Breast epithelium (tissue), 4 donors: ENCODE measurements around the gene ENO1. TPM values are rescaled to one million over a fixed set of nuclear protein-coding genes. Genes with fewer than 3 reads are reported as not detected.
"Not testable (repeated sequence)": the region's sequence is repeated elsewhere in the genome, so short reads cannot be mapped to it uniquely, and the experiment has no call there.

ENCODE experiments used
- DNase-seq, 2 donors: peaks; one replicate each; pipeline ENCODE4 v3.0.0-alpha.2; 2019; ENCODE audit warnings: low spot score in 2 of 2
- H3K27ac ChIP-seq, 2 donors: fragments of 200-600 bp; sonication (generic) in 1 of 2; one replicate each; pipeline ENCODE4 v1.5.1; 2016 to 2019; ENCODE audit warnings: mild to moderate bottlenecking in 1 of 2
- H3K27me3 ChIP-seq, 2 donors: fragments of 200-600 bp; sonication (generic) in 1 of 2; one replicate each; pipeline versions ENCODE4 v1.5.1 to v1.6.0; 2017 to 2019; ENCODE audit warnings: control low read depth in 1 of 2, mild to moderate bottlenecking in 1 of 2
- H3K36me3 ChIP-seq: fragments of 200-600 bp; one replicate; pipeline ENCODE4 v1.5.1; 2019
- H3K4me1 ChIP-seq, 2 donors: fragments of 200-600 bp; sonication (generic); one replicate each; pipeline ENCODE4 v1.5.1; 2016 to 2019; ENCODE audit warnings: control low read depth in 1 of 2
- H3K4me3 ChIP-seq, 3 donors: fragments of 200-600 bp; sonication (generic); 1 replicate in 2 of 3; 2 replicates in 1 of 3; pipeline ENCODE4 v1.5.1; 2016 to 2019; ENCODE audit warnings: mild to moderate bottlenecking in 3 of 3, moderate library complexity in 2 of 3
- H3K9me3 ChIP-seq, 2 donors: fragments of 200-600 bp; sonication (generic) in 1 of 2; one replicate each; pipeline ENCODE4 v1.5.1; 2016 to 2019; ENCODE audit warnings: control low read depth in 1 of 2
- CTCF ChIP-seq, 3 donors: fragments of 450-650 bp; IDR thresholded peaks; one replicate each; pipeline ENCODE4 v1.5.1; 2016 to 2017; ENCODE audit warnings: antibody characterized with exemption in 3 of 3, mild to moderate bottlenecking in 3 of 3, moderate library complexity in 3 of 3
- POLR2A ChIP-seq: fragments of 450-650 bp; IDR thresholded peaks from one replicate; pipeline ENCODE4 v1.6.1; 2016; ENCODE audit warnings: antibody characterized with exemption, mild to moderate bottlenecking, moderate library complexity
- POLR2AphosphoS5 ChIP-seq, 3 donors: sonication (generic); formaldehyde crosslinking; IDR thresholded peaks; one replicate each; pipeline ENCODE4 v1.6.1; 2017; ENCODE audit warnings: antibody characterized with exemption in 3 of 3
- intact Hi-C: fragments of 100-400 bp; cut with DNase I; formaldehyde crosslinking; loops from one replicate; pipeline ENCODE4 v1.15.1; 2023; ENCODE audit warnings: low total_unique reads
- total RNA-seq, 3 donors: library from RNA; depleted of rRNA; stranded (reverse); fragments of >200 nt; gene quantifications; one replicate each; pipeline ENCODE4 v1.1.0, GENCODE V29; 2016

Gene ENO1
- total RNA-seq, 3 donors from 2014 or later: 400 to 717 (median 589) TPM

GRCh38 chr1:8822373-8823294 is 55.9 kb downstream of the ENO1 start:
- Histone ChIP-seq H3K4me1 (no peaks in the 10 kb centered on the region), H3K36me3 (no peaks in the 10 kb centered on the region), H3K9me3 (no peaks in the 10 kb centered on the region), H3K4me3 (no peak overlapping the region), H3K27ac (peak overlapping the region; percentile 45 to 55), H3K27me3 (no peaks in the 10 kb centered on the region)
- no peak for DNase-seq
- peak in 1 of 3 donors; percentile 24 for TF ChIP-seq POLR2AphosphoS5 (IDR thresholded peaks at IDR 0.05)
- no peak for TF ChIP-seq POLR2A
- intact Hi-C loops: no loop called here

GRCh38 chr1:8821084-8821483 is 57.4 kb downstream of the ENO1 start:
- H3K9me3 ChIP-seq: no peaks in the 10 kb centered on the region
- H3K27ac ChIP-seq: no peak overlapping the region
- no peak for DNase-seq
- H3K4me1 ChIP-seq: no peaks in the 10 kb centered on the region
- H3K4me3 ChIP-seq: no peak overlapping the region
- no peaks in the 10 kb centered on the region for H3K27me3 ChIP-seq
- no peaks in the 10 kb centered on the region for H3K36me3 ChIP-seq
- TF ChIP-seq POLR2A: no peak
- TF ChIP-seq POLR2AphosphoS5 (IDR thresholded peaks at IDR 0.05): no peak
- no peak for TF ChIP-seq CTCF (IDR thresholded peaks at IDR 0.05)
- intact Hi-C loops: no loop called here

GRCh38 chr1:8818789-8819188 is 59.7 kb downstream of the ENO1 start:
- intact Hi-C loops, H3K4me3 ChIP-seq, H3K9me3 ChIP-seq, H3K36me3 ChIP-seq, DNase-seq, H3K27me3 ChIP-seq: not testable (repeated sequence)
- Histone ChIP-seq H3K4me1 (peaks cover 0 to 10% of the 10 kb centered on the region in 2 donors), H3K27ac (peak overlapping the region; percentile 98)

- intact Hi-C loops: no loop called here
- no peaks in the 10 kb centered on the region for H3K27me3 ChIP-seq
- H3K4me3 ChIP-seq: peak overlapping the region; percentile 70 to 90 (median 83)
- no peaks in the 10 kb centered on the region for H3K9me3 ChIP-seq
- TF ChIP-seq POLR2A (no peak), CTCF (IDR thresholded peaks at IDR 0.05) (no peak), POLR2AphosphoS5 (IDR thresholded peaks at IDR 0.05) (no peak)
- H3K36me3 ChIP-seq: no peaks in the 10 kb centered on the region
- H3K4me1 ChIP-seq: peaks cover 0 to 10% of the 10 kb centered on the region in 2 donors
- peak in 1 of 2 donors; percentile 39 for DNase-seq
- H3K27ac ChIP-seq: peak overlapping the region; percentile 98
Measured at GRCh38 chr1:8818325-8818775, 60.1 kb downstream of the ENO1 start.

GRCh38 chr1:8817412-8818324 is 60.8 kb downstream of the ENO1 start, which contains the start of gene RERE:
TSS of gene RERE (minus strand) at chr1:8817640.
- peak; percentile 94 for DNase-seq
- peak; percentile 81 to 97 (median 92) for TF ChIP-seq POLR2AphosphoS5 (IDR thresholded peaks at IDR 0.05)
- TF ChIP-seq POLR2A: peak; percentile 93
- peak in 2 of 3 donors; percentile 24 to 34 for TF ChIP-seq CTCF (IDR thresholded peaks at IDR 0.05)
- no peaks in the 10 kb centered on the region for H3K9me3 ChIP-seq
- no peaks in the 10 kb centered on the region for H3K36me3 ChIP-seq
- no peaks in the 10 kb centered on the region for H3K27me3 ChIP-seq
- peaks cover 0 to 10% of the 10 kb centered on the region in 2 donors for H3K4me1 ChIP-seq
- peak within 1 kb of the TSS; percentile 70 to 90 (median 83) for H3K4me3 ChIP-seq
- intact Hi-C loops: no loop called here
- H3K27ac ChIP-seq: peak within 1 kb of the TSS; percentile 98
